Caco-2 (cell line): Measurements from ENCODE around the gene FAM9C. TPM values are rescaled to one million over a fixed set of nuclear protein-coding genes. Genes with fewer than 3 reads are reported as not detected.
A peak's percentile ranks its signal among the peaks of the same experiment; 100 is the strongest.

Source experiments
- BruUV-seq: library from RNA; stranded (reverse); fragments of 400-500 nt; replicated peaks from 2 replicates; lab custom pipeline; 2021; lab: Mats Ljungman, UMichigan
- CTCF ChIA-PET: fragments of 300-600 bp; sonication (Branson Sonifier 250); formaldehyde crosslinking; loops from one replicate; lab custom pipeline; 2022; ENCODE audit warnings: antibody characterized with exemption; lab: Charles Lee
- POLR2A ChIA-PET: fragments of 300-600 bp; sonication (Branson Sonifier 250); formaldehyde crosslinking; loops from one replicate; lab custom pipeline; 2022; ENCODE audit warnings: antibody characterized with exemption; lab: Charles Lee
- DNase-seq, 2 experiments: peaks; one replicate each; pipeline versions ENCODE4 v3.0.0 to v3.0.0-alpha.2; 2020 to 2022
- H3K27me3 ChIP-seq: replicated peaks from 2 replicates; pipeline ENCODE4 v1.6.0; 2011; ENCODE audit warnings: low read length; ENCODE audit not compliant: control insufficient read depth, insufficient read depth
- H3K36me3 ChIP-seq: 2 replicates; pipeline ENCODE4 v1.5.1; 2011; ENCODE audit warnings: low read length; ENCODE audit not compliant: control insufficient read depth, insufficient read depth
- H3K4me1 ChIP-seq: fragments of 250-450 bp; sonication (Bioruptor Pico); 2 replicates; pipeline ENCODE4 v1.5.1; 2020; ENCODE audit warnings: mild to moderate bottlenecking
- H3K4me3 ChIP-seq: 2 replicates; pipeline ENCODE4 v1.5.1; 2011; ENCODE audit warnings: low read depth, mild to moderate bottlenecking, control low read depth, low read length
- H3K9me3 ChIP-seq: fragments of 250-450 bp; sonication (Bioruptor Pico); 2 replicates; pipeline ENCODE4 v1.5.1; 2020; ENCODE audit warnings: mild to moderate bottlenecking, moderate library complexity
- H3K27ac Mint-ChIP-seq: one replicate; pipeline ENCODE4 v1.8.0; 2022; ENCODE audit warnings: mixed read lengths; ENCODE audit not compliant: unreplicated experiment
- H3K27me3 Mint-ChIP-seq: one replicate; pipeline ENCODE4 v1.8.0; 2022; ENCODE audit warnings: mixed read lengths; ENCODE audit not compliant: insufficient read depth, unreplicated experiment
- H3K36me3 Mint-ChIP-seq: one replicate; pipeline ENCODE4 v1.8.0; 2022; ENCODE audit warnings: mild to moderate bottlenecking, mixed read lengths; ENCODE audit not compliant: insufficient read depth, unreplicated experiment
- H3K4me1 Mint-ChIP-seq: one replicate; pipeline ENCODE4 v1.8.0; 2022; ENCODE audit warnings: low read depth, mixed read lengths; ENCODE audit not compliant: unreplicated experiment
- H3K4me3 Mint-ChIP-seq: one replicate; pipeline ENCODE4 v1.8.0; 2022; ENCODE audit warnings: mild to moderate bottlenecking, moderate library complexity, mixed read lengths; ENCODE audit not compliant: unreplicated experiment
- H3K9me3 Mint-ChIP-seq: one replicate; pipeline ENCODE4 v1.8.0; 2022; ENCODE audit warnings: mixed read lengths; ENCODE audit not compliant: unreplicated experiment
- intact Hi-C: fragments of 100-400 bp; cut with micrococcal nuclease; formaldehyde crosslinking; loops from one replicate; pipeline ENCODE4 v1.10.0; 2022; ENCODE audit not compliant: unreplicated experiment
- total RNA-seq: library from RNA; stranded (reverse); gene quantifications from 2 replicates; pipeline ENCODE4 v1.2.3, GENCODE V29; 2022
- TF ChIP-seq, protein P1 (sequence below), 2 experiments: fragments of 200-600 bp in 1 of 2; IDR thresholded peaks; 1 replicate in 1 of 2; 2 replicates in 1 of 2; pipeline versions ENCODE4 v1.5.1 to v1.8.0; 2011 to 2022; ENCODE audit warnings: antibody characterized with exemption in 1 of 2, control low read depth in 1 of 2, inconsistent platforms in 1 of 2, low read depth in 1 of 2, low read length in 1 of 2, mild to moderate bottlenecking in 1 of 2, moderate library complexity in 1 of 2; ENCODE audit not compliant: insufficient read depth in 1 of 2, severe bottlenecking in 1 of 2, unreplicated experiment in 1 of 2

FAM9C gene
- total RNA-seq, 1 experiment from 2014 or later, result not detected

DNA sequence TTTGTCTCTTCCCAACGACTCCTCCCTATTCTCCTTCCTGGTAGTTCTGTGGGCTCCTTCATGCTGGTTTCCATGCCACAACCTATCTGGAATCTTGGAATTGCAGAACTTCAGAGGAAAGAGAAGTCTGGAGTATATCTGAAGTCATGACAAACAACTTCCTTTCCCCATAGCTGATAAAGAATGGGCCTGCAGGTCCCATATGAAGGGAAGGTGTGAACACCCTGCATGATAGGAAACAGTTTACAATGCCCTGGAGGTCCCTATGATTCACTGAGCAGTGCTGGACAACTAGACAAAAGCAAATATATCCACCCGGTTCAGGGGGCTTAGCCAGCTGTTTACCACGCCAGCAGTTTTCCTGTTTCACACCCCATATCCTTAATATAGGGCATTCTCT is 19.4 kb downstream of the FAM9C start:
- Histone ChIP-seq H3K4me3 (no peak overlapping the region), H3K4me1 (peaks cover 58% of the 10 kb centered on the region), H3K9me3 (no peaks in the 10 kb centered on the region), H3K27me3 (no peaks in the 10 kb centered on the region), H3K36me3 (no peaks in the 10 kb centered on the region)
- Mint-ChIP-seq H3K4me3 (no peak overlapping the region), H3K9me3 (no peaks in the 10 kb centered on the region), H3K27me3 (no peaks in the 10 kb centered on the region), H3K36me3 (peaks cover 5% of the 10 kb centered on the region), H3K4me1 (peaks cover 40% of the 10 kb centered on the region), H3K27ac (peak overlapping the region; percentile 11)
- no TSS peak for BruUV-seq
- ChIA-PET CTCF (no interaction called here), POLR2A (no interaction called here)
- no peak for DNase-seq
- TF ChIP-seq, protein P1, sequence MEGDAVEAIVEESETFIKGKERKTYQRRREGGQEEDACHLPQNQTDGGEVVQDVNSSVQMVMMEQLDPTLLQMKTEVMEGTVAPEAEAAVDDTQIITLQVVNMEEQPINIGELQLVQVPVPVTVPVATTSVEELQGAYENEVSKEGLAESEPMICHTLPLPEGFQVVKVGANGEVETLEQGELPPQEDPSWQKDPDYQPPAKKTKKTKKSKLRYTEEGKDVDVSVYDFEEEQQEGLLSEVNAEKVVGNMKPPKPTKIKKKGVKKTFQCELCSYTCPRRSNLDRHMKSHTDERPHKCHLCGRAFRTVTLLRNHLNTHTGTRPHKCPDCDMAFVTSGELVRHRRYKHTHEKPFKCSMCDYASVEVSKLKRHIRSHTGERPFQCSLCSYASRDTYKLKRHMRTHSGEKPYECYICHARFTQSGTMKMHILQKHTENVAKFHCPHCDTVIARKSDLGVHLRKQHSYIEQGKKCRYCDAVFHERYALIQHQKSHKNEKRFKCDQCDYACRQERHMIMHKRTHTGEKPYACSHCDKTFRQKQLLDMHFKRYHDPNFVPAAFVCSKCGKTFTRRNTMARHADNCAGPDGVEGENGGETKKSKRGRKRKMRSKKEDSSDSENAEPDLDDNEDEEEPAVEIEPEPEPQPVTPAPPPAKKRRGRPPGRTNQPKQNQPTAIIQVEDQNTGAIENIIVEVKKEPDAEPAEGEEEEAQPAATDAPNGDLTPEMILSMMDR (IDR thresholded peaks at IDR 0.05; ENCODE audit: insufficient read depth in 1 of 2, low read depth in 1 of 2, low read length in 1 of 2, severe bottlenecking in 1 of 2, unreplicated experiment in 1 of 2), result no peak
- intact Hi-C loops, result loop anchor here (5.0 kb wide), 2 partner anchors 77 to 262 kb away; no protein-coding TSS in a partner anchor

DNA sequence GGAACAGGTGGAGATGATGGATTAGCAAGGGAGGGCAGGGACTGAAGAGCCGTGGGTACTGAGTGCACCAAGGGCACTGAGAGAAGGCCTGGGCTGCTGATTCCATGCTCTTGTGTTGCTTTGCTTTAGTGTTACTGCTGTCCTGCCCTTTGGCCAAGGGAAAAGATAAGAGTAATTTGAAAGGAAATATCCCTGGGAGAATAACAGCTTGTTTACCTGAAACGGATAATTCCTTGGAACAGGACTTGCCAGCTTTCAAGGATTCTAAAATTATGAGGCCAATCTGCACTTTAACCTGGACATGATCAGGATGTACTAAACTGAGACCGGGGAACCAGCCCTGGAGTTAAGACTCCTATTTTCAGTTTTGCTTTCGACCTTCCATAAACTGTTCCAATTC is 20.4 kb downstream of the FAM9C start:
- H3K27me3 Mint-ChIP-seq, result no peaks in the 10 kb centered on the region
- no peak overlapping the region for H3K4me3 Mint-ChIP-seq
- Histone ChIP-seq H3K4me1 (peaks cover 50% of the 10 kb centered on the region), H3K27me3 (no peaks in the 10 kb centered on the region), H3K36me3 (no peaks in the 10 kb centered on the region), H3K9me3 (no peaks in the 10 kb centered on the region), H3K4me3 (no peak overlapping the region)
- ChIA-PET POLR2A (interaction anchor here (0.7 kb wide), 1 partner anchor 21 kb away, joined by 3 read pairs; no protein-coding TSS in a partner anchor), CTCF (no interaction called here)
- peaks cover 5% of the 10 kb centered on the region for H3K36me3 Mint-ChIP-seq
- H3K9me3 Mint-ChIP-seq, result no peaks in the 10 kb centered on the region
- H3K4me1 Mint-ChIP-seq, result peaks cover 34% of the 10 kb centered on the region
- peak overlapping the region; percentile 69 for H3K27ac Mint-ChIP-seq
- TF ChIP-seq, protein P1 (IDR thresholded peaks at IDR 0.05; ENCODE audit: insufficient read depth in 1 of 2, low read depth in 1 of 2, low read length in 1 of 2, severe bottlenecking in 1 of 2, unreplicated experiment in 1 of 2), result no peak
- DNase-seq, result no peak
- intact Hi-C loops, result no loop called here
- no TSS peak for BruUV-seq

DNA sequence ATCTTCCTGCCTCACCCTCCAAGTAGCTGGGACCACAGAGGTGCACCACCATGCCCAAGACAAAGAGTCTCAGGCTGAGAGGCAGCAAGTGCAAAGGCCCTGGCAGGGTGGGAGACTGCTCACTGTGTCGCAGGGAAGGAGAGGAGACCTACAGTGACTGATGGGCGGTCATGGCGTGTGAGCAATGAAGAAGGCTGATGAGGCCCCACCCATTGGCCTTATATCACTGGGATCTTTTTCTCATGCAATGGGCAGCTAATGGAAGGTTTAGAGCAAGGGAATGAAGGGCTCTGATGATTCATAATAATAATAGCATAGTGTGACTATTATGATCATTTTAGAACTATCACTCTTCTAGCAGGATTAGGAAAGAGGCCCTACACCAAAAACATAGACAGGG is 20.9 kb downstream of the FAM9C start:
- Mint-ChIP-seq H3K36me3 (peaks cover 5% of the 10 kb centered on the region), H3K4me1 (peaks cover 32% of the 10 kb centered on the region), H3K27ac (peak overlapping the region; percentile 69), H3K27me3 (no peaks in the 10 kb centered on the region), H3K9me3 (no peaks in the 10 kb centered on the region), H3K4me3 (no peak overlapping the region)
- no peak for DNase-seq
- POLR2A ChIA-PET, result interaction anchor here (0.7 kb wide), 1 partner anchor 21 kb away, joined by 3 read pairs; no protein-coding TSS in a partner anchor
- intact Hi-C loops, result no loop called here
- no TSS peak for BruUV-seq
- H3K27me3 ChIP-seq, result no peaks in the 10 kb centered on the region
- TF ChIP-seq, protein P1 (IDR thresholded peaks at IDR 0.05; ENCODE audit: insufficient read depth in 1 of 2, low read depth in 1 of 2, low read length in 1 of 2, severe bottlenecking in 1 of 2, unreplicated experiment in 1 of 2), result no peak
- no peaks in the 10 kb centered on the region for H3K9me3 ChIP-seq
- peaks cover 48% of the 10 kb centered on the region for H3K4me1 ChIP-seq
- no peak overlapping the region for H3K4me3 ChIP-seq
- CTCF ChIA-PET, result no interaction called here
- no peaks in the 10 kb centered on the region for H3K36me3 ChIP-seq
